Activated CD8-positive, alpha-beta memory T cell treated with anti-CD3 and anti-CD28 coated beads for 1 hour (primary cell): ENCODE measurements around the gene GPX4.
"Not testable (repeated sequence)": the region's sequence is repeated elsewhere in the genome, so short reads cannot be mapped to it uniquely, and the experiment has no call there.

Source experiments
- DNase-seq, 2 donors: peaks; one replicate each; pipeline ENCODE4 v3.0.0-alpha.2; 2020; ENCODE audit warnings: low read depth in 1 of 2; ENCODE audit errors: extremely low read depth in 1 of 2

Gene GPX4

GRCh38 chr19:1113030-1113985 is 9.5 kb downstream of the GPX4 start:
- DNase-seq: peak; percentile 70 to 74

GRCh38 chr19:1113986-1114483 is 10.2 kb downstream of the GPX4 start:
- no peak for DNase-seq

- DNase-seq: not testable (repeated sequence)
Observed at GRCh38 chr19:1114728-1115127, 10.9 kb downstream of the GPX4 start.

GRCh38 chr19:1115646-1116420 is 12.0 kb downstream of the GPX4 start:
- DNase-seq: no peak

- no peak for DNase-seq
Observed at GRCh38 chr19:1116726-1117581, 13.2 kb downstream of the GPX4 start.

- DNase-seq: no peak
Observed at GRCh38 chr19:1117654-1118053, 13.9 kb downstream of the GPX4 start.

GRCh38 chr19:1118999-1119398 is 15.2 kb downstream of the GPX4 start:
- no peak for DNase-seq

- DNase-seq: no peak
Observed at GRCh38 chr19:1119475-1120217, 15.9 kb downstream of the GPX4 start.

DNA sequence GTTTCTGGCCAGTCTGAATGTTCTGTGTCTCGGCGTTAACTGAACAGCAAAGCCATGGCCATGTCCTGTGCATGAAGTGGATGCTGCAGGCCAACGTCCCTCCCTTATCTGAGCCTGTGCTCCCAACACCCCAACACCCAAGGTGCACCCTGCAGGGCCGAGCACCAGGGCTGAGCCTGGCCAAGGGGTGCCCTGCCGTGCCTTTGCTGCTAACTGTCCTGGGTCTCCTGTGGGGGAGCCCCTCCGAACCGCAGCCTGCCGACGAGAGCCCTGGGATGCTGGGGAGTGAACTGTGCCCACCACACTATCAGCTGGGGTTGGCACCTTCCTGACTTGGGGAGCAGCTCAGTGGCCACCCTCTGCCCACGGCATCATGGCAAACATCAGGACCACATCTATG is 17.6 kb downstream of the GPX4 start:
- no peak for DNase-seq

DNA sequence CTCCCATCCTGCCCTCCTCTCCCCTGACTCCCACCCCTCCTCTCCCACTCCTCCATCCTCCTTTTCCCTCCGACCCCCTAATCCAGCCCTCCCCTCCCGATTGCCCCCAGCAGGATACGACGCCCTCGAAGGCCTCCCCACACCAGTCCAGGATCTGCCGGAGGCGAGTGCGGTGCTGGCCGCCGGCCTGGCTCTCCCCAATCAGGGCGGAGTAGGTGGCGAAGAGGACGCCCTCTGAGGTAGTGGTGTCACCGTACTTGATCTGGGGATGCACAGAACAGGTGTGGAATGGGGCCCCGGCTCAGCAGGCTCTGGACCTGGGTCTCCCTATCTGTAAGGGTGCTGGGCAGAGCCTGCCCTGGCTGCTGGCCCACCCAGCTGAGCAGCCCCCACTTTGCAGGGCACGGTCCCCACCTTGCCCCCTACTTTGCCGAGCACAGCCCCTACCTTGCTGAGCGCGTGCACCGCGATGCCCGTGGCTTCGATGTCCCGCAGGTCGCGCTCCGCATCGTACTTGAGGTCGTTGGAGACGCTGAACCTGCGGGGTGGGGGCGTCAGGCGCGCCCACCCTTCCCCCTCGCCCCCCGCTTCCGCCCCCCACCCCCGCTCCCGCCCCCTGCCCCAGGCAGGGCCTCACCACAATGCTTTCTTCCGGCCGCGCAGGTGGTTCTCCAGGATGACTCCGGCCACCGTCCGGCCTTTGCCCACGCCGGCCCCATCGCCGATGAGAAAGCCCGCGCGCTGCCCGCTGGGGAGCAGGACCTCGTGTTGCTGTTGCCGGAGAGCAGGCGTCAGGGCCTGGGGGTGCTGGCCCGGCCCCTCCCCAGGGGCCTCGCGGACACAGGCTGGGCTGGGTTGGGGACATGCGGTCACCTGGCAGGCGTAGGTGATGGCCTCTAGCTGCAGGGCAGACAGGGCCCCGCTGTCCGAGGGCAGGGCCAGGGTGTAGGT is 18.5 kb downstream of the GPX4 start:
- no peak for DNase-seq

GRCh38 chr19:1122972-1123363 is 19.2 kb downstream of the GPX4 start:
- no peak for DNase-seq

DNA sequence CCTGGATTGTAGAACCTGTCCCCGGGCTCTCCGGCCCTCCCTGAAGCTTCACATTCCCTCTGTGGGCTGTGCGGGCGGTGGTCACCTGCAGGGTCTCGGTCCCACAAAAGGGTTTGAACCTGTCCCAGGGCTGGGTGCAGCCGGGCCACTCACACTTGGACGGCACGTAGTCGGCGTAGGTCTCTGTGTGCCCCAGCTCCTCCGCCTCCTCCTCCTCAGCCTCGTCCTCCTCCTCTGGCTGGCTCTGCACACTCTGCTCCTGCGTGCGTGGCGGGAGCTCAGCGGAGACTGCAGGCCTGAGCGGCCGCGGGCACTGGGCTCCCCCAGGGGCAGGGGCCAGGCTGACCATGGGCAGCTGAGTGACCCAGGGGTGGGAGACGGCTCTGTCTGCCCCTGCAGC is 19.6 kb downstream of the GPX4 start:
- no peak for DNase-seq

GRCh38 chr19:1123885-1124677 is 20.3 kb downstream of the GPX4 start:
- DNase-seq: no peak

GRCh38 chr19:1125601-1126467 is 22.0 kb downstream of the GPX4 start:
- no peak for DNase-seq

GRCh38 chr19:1126984-1127760 is 23.4 kb downstream of the GPX4 start:
- DNase-seq: no peak

- DNase-seq: no peak
Observed at GRCh38 chr19:1128106-1128505, 24.3 kb downstream of the GPX4 start.
